HG03457 (cell line): Measurements from ENCODE around the gene CC2D2A.
"Not testable (repeated sequence)": the region's sequence is repeated elsewhere in the genome, so short reads cannot be mapped to it uniquely, and the experiment has no call there.

Source experiments
- ATAC-seq: cut with Tn5 transposase; IDR thresholded peaks from one replicate; pipeline ENCODE4 v1.9.1; 2021; ENCODE audit warnings: moderate number of reproducible peaks; ENCODE audit not compliant: unreplicated experiment

The CC2D2A gene

DNA sequence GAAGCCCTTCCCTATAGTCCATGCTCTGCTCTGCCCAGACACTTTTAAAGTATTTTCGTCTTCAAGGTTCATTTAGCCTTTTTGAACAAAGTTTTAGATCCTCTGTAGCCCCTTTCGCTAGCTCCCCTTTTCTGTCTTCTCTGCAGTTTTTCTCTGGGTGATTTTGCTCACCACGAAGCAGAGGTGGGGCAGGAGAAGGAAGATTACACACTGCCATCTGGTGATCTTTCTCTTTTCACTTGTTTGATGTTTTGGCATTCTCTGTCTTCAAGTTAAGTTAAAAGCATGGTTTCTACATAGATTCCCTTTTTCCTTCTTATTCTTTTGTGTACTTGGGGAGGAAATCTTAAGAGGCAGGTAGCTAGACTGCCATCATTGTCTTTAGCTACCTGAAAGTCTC, 43.9 kb downstream of the CC2D2A start:
- no peak for ATAC-seq

DNA sequence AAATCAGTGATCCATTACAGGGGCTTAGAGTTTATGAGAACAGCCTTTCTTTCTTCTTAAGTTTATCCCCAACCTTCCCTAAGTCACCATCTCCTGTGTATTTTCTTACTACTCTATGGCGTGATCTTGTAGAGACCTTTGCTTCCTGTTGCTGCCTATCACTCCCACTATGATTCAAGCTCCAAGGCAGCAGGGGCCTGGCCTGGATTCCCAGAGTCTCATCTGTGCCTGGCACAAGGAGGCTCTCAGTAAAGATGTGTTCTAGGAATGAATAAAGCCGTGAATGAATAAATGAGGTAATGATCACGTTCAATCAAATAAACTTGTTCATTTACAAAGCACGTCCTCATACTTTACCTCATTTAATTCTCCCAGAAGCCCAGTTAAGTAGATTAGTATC, 45.4 kb downstream of the CC2D2A start:
- no peak for ATAC-seq

DNA sequence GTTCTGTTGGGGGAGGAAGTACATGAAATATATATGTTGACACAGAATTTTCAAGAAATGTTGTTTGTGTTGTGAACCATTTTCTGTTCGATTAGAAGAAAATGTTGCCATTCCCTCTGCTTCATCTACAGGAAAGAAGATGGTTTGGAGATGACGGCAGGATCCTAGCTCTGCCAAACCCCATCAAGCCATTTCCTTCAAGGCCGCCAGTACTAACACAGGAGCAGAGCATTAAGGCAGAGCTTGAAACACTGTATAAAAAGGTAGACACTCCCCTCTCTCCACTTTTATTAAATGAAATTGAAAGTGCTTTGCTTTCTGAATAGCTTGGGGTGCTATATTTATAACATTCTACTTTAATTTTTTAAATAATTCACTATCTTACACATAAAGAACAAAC, 46.8 kb downstream of the CC2D2A start:
- no peak for ATAC-seq

DNA sequence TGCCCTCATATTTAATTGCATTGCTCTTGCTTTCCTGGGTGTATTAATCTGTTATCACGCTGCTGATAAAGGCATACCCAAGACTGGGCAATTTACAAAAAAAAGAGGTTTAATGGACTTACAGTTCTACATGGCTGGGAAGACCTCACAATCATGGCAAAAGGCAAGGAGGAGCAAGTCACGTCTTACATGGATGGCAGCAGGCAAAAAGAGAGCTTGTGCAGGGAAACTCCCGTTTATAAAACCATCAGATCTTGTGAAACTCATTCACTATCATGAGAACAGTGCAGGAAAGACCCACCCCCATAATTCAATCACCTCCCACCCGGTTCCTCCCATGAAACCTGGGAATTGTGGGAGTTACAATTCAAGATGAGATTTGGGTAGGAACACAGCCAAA, 48.0 kb downstream of the CC2D2A start:
- not testable (repeated sequence) for ATAC-seq

DNA sequence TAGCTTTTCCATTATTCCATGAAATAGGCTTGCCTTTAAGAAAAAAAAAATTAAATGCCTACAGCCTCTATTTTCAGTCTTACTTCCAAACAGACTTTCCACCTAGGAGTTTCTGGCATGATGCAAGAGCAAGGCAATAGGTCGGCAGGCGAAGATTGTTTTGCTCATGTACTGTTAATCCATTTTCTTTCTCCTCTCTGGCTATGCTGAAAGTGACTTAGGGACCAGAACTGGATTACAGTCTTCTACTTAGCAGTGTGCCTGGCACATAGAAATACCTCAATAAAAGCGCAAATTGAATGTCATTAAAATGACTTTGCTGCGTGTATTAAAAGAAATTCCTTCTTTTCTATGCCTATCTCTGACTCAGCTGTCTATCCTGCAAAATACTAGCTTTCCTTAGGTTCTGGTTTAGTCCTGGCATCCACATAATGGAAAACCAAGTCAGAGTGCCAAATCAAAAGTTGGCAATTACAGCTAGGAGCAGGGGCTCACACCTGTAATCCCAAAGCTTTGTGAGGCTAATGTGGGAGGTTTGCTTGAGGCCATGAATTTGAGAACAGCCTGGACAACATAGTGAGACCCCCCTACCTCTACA, 51.9 kb downstream of the CC2D2A start:
- no peak for ATAC-seq

DNA sequence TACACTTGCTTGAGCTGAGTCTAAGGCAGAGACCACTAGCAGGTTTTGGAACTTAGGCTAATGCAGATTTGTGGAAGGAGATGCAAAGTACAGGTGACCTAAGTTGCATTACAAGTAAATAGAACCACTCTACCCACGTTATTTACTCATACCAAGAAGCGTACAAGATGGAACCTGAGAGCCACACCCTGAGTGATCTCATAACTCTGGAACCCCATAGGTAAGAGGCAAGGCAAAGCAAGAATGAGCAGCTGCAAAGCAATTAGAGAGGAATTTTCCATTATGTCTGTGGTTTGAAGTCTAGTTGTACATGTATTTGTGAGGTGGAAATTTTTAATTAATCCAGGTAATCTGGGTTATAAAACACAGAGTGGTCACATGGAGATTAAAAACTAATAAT, 55.4 kb downstream of the CC2D2A start:
- no peak for ATAC-seq

DNA sequence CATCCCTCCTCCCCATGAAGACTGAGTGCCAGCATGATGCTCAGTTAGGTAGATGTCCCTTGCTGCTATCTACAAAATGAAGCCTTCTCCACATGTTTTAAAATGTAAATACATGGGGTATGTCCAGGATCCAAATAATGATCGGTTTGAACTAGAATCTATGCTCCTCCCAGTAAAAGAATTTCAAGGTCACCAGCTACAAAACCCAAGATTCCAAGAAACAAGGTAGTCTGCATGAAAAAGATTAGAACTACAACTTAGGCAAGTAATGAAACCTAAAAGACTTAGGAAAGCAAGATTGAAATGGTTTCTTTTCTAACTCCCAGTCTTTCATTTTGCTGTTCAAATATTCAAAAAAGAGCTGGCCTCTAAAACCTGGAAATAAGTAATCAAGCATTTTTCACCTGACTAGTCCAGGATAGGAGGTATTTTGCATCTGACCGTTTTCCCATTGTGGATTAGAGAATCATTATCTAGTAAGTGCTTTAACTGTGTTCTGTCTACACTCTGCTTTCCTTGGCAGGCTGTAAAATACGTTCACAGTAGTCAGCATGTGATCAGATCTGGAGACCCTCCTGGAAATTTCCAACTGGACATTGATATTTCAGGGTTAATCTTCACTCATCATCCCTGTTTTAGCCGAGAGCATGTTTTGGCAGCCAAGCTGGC, 57.4 kb downstream of the CC2D2A start:
- no peak for ATAC-seq

DNA sequence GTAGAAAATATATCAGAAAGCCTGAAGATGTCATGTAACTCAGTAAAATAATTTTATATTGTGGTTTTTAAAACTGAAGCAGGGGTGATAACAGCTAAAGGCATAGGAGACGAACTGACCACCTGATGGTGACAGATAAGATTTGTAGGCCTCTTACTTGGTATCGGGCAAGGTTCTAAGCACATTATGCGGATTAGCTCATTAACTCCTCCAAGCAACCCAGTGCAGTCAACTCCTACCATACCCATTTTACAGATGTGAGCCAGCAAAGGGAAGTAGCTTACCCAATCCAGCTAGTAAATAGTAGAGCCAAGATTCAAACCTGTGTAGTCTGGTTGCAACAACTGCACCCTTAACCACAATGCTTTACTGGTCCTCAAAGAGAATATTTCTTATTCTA, 62.1 kb downstream of the CC2D2A start:
- no peak for ATAC-seq

DNA sequence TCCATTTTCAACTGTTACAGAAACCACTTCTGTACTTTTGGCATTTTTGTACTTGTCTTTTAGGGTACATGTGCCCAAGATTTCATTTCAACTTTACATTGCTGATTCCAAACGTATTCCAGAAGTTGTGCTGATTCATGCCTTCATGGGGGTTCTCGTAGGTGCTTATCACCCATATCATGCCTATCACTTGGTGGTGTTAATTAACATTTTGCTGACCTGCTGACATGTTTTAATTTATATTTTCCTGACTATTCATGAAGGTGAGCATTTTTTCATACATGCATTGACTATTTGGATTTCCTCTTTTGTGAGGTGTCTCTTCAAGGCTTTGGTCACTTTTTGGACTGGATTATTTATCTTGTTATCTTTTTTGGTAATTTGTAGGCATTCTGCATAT, 64.1 kb downstream of the CC2D2A start:
- ATAC-seq: no peak

DNA sequence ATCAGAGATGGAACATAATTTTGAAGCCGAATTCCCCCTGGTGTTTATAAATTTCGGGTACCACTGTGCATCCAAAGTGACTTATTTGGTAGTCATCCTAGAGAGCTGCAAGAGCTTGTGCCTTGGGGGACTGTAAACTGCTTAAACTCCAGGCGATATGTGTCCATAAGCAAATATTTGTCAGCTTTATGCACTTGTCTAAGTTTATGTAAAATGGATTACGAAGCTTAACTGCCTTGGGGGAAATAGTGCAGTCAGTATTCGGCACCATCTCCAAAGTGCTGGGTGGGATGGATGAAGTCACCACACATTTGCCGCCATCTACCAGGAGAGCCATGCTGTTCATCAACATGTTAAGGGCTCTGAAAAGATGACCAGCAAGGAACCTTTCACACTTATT, 65.9 kb downstream of the CC2D2A start:
- ATAC-seq: no peak

DNA sequence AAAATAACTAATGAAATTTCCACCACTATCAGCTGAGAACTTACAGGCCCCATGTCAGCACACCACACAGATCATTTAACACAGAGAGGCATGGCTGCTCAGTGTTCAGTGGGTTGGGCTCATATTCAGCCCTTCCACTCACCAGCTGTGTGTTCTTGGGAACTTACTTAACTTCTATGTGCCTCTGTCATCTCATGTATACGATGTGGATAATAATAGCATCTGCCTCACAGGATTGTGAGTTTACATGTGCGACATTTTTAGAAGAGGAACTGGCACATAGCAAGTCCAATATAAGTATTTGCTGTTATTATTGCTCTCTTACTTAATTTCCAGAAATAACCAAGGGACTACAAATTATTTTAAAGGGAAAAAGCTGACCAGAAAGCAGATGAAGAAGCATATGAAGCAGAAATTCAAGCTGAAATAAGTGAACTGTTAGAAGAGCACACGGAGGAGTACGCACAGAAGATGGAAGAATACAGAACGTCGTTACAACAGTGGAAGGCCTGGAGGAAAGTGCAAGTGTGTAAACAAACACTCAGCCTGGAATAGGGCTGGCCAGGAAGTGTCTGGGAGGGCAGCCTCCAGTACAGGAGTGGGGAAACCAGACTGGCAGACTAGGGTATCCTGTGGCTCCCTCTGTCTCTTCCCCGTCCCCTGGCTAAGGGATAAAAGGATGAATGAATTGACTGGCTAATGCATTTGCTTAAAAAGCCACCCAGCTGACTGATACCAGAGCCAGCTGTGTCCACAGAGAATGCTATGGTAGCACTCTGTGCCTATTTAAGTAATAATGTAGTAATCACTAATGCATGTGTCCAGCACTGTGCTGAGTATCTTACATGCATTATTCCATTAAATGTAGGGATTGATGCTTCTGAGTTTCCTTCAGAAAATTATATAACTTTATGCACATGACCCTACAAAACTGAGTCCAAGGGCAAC, 67.1 kb downstream of the CC2D2A start:
- ATAC-seq: no peak

DNA sequence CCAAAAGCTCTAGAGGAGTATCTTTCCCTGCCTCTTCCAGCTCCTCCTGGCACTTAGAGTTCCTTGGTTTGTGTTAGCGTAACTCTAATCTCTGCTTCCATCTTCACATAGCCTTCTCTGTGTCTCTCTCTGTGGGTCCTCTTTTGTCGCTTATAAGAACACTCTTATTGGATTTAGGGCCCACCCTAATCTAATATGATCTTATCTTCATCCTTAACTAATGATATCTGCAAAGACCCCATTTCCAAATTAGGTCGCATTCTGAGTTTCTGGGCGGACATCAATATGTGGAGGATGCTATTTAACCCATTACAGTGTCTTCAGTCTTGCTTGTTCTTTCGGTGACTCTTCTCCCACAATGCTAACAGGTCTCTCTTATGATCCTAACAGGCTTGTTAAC, 72.3 kb downstream of the CC2D2A start:
- no peak for ATAC-seq

DNA sequence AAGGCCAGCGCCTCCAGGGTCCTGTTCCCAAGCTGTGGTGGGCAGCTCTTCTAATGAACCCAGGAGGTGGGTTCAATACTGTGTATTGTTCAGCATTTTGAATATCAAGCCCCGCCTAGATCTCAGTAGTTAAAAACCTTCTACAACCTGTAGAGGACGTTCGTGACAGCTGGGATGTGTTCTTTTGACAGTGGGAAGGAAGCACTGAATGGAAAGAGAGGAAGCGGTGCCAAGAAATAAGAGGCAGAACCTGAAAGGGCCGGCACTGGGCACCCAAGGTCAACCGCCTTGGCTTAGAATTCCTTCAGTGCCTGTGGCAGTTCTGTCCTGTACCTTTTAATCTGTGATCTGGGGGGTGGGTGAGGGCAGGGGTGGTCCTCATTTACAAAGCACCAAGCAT, 73.1 kb downstream of the CC2D2A start:
- ATAC-seq: no peak

DNA sequence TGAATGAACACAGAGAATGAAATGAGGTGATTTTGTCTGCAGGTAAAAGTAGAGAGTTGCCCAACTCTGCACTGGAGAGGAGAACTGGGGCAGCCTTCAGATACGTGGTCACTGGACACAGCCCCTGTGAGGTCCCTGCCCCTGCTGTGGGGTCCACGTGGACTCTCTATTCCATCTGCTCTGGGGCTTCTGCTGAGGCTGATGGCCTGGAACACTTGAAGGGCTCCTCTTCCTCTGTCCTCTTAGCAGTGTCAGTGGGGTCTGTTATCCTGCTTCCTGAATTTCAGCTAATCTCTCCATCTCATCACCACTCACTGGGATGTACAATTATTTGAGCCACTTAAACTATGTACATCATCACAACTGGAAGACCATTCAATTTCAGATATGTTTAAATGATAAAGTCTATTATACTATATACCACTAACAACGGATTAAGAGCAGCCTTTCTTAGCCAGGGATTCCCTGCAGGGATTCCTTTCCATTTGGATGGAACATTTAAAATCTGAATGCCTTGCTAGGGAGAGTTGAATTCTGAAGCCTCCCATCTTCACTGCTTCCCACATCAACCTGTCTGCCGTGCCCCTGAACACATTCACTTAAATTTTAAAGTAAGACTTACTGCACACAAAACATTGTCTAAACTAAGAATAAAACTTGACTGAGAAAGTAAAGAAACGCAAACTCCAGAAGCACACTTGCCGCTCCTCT, 74.0 kb downstream of the CC2D2A start:
- ATAC-seq: no peak

DNA sequence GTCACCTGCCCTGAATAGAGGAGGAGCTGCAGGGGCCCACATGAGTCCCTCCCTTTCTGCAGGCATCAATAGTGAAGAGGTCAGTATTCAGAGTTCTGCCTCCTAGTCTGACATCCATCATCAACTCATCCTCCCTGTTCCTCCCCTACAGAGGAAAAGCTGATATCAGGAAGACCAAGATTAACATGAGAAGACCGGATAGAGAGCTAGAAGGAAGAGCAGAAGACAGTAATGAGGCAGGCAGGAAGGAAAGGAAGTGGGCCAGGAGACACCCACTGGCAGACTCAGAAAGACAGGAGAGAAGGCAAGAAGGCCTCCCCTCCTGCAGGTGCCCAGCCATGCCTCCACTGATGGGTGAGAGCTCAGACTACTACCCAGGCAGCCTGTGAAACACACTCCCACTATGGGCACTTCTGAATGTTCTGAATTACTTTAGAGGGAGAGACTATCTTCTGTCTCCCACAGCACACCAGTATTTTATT, 74.6 kb downstream of the CC2D2A start:
- ATAC-seq: no peak

DNA sequence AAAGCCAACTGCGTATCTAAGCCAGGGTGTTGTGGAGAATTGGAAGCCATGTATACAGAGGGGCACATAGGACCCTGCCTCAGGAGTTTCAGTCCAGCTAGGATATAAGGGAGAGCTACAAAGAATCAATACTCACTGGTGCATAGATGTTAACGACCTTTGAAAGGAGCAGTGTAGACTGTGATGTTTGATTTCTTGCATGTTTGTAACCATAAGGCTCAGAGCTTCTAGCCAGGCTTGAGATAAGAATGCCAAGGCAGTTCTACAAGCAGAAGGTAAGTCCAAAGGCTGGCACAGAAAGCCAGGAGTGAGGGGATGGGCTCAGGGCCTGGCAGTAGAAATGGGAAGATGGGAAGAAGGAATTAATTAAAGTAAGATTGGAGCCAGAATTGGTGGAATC, 75.7 kb downstream of the CC2D2A start:
- no peak for ATAC-seq

DNA sequence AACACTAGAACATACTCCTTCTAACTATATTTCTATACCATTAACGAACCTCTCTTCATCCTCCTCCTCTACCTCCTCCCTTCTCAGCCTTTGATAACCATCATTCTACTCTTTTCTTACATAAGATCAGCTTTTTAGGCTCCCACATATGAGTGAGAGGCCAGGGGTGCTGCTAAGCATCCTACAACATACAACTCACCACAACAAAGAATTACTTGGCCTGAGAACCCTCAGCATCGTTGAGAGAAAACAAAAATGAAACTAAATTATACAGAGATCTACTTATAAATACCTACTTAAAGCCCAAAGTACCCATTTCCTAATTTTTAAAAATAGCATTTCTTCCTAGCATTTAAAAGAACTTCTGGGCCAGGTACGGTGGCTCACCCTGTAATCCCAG, 77.7 kb downstream of the CC2D2A start:
- no peak for ATAC-seq

DNA sequence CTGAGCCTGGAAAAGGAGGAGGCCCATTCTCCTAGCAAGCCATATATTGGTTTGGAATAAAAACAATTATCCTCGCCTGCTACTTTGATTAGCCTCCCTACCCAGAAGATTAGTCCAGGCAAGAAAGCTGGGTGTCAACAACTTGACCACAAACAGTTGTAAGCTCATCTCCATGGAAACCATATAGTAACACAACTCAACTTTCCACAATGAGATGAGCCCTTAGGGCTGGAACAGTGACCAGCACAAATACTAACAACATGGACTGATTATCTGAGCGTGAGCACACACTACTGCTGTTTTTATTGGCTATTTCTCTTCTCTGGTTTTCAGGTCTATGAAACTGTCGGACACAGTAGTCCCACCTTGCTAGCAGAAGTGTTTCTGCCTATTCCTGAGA, 80.8 kb downstream of the CC2D2A start:
- no peak for ATAC-seq

DNA sequence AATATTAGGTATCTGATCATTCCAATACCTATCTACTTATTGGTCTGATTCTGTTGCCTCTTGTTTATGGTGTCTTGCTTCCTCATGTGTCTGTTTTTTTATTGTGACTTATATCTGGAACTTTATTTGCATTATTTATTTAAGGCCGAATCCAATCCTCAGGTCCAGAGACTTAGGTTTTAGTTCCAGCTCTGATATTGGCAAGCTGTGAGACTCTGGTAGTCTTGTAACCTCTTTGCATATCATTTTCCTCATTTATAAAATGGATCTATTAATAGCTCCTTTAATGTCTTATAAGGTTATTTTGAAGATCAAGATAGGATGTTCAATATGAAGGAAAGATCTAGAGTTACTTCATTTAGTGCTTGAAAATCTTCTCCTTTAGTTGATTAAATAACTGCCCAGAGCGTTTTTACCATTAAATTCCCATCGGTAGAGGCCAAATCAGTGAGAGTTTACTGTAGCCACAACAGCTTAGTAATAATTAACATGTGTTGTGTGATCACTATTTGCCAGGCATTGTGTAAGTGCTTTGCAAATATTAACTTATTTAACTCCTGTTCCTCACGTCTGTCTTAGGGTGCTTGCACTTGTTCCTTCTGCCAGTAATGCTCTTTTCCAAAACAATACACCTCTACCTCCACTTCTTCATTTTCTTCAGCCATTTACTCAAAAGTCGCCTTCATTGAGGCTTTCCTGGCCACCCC, 82.2 kb downstream of the CC2D2A start:
- ATAC-seq: no peak

DNA sequence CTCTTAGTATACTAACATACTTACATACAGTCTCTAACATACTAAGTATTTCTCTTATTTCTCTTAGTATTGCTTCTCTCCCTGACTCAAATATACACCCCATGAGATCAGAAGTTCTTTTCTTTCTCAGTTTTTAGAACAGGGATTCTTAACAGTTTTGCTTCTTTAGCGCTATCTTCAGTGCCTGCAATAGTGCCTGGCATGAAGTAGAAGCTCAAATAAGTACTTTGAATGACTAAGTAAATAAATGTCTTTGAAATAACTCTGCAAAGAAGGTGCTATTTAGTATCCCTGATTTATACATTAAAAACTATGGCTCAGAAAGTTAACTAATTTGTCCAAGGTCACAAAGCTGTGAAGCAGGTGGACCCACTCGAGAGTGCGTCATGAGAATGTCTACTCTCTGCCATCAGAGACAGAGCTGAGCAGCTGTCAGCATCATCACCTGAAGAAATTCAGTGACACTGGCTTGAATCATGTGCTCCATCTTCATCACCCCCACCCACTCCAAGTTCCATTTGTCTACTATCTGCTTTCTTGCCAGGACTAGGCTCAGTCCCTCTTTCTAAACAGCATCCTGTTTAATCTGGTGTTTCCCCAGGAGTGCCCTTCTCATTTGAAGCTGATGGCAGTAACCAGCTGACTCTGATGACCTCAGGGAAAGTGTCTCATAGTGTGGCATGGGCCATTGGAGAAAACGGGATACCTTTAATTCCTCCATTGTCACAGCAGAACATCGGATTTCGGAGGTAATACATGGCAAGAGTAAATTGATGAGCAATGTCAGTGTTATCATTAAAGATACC, 83.1 kb downstream of the CC2D2A start:
- no peak for ATAC-seq
